ENCODE measurements around the gene TLN1. TPM values are rescaled to one million over a fixed set of nuclear protein-coding genes. Genes with fewer than 3 reads are reported as not detected.

The TLN1 gene
- total RNA-seq, 4 donors from 2014 or later: 142 to 245 (median 184) TPM

DNA sequence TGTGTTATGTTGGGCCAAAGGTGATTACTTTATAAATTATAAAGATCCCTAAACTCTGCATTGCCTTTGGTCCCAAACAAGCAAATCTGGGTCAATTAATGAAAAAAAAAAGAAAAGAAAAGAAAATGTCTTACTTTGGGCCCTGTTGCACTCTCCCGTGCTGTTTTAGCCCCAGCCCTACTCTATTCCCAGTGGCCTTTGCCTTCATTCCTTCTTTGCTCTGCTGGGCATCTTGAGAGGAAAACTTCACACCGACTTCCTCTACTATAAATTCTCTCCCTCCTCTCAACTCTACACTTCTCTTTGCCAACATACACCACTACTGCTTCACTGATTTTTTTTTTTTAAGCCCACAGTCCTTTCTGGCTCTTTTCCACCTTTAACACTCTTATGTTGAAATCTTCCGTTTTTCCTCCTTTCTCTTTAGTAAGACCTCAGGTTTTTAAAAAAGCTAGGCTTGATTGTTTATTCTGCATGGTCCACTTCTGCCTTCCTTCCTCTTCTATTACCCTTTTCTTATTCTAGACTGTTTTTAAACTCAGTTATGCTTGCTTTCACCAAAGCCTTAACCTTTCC lies 26.6 kb upstream of the TLN1 start:
- Histone ChIP-seq H3K27me3 (no peaks in the 10 kb centered on the region), H3K27ac (peak overlapping the region; percentile 81 to 93 (median 88)), H3K4me1 (peaks cover 42 to 54% of the 10 kb centered on the region in 2 donors), H3K9me3 (no peaks in the 10 kb centered on the region), H3K36me3 (peaks cover 1 to 8% of the 10 kb centered on the region in 2 donors), H3K4me3 (replicated peaks in 1 of 3) (no peak overlapping the region)
- WGBS, 2 donors: 10% methylated on average over 3 of the region's 3 CpGs
- intact Hi-C loops (cut with DNase I): no loop called here
- peak in 1 of 2 donors; percentile 22 for TF ChIP-seq POLR2A (IDR thresholded peaks at IDR 0.05)
- TF ChIP-seq, protein P1, sequence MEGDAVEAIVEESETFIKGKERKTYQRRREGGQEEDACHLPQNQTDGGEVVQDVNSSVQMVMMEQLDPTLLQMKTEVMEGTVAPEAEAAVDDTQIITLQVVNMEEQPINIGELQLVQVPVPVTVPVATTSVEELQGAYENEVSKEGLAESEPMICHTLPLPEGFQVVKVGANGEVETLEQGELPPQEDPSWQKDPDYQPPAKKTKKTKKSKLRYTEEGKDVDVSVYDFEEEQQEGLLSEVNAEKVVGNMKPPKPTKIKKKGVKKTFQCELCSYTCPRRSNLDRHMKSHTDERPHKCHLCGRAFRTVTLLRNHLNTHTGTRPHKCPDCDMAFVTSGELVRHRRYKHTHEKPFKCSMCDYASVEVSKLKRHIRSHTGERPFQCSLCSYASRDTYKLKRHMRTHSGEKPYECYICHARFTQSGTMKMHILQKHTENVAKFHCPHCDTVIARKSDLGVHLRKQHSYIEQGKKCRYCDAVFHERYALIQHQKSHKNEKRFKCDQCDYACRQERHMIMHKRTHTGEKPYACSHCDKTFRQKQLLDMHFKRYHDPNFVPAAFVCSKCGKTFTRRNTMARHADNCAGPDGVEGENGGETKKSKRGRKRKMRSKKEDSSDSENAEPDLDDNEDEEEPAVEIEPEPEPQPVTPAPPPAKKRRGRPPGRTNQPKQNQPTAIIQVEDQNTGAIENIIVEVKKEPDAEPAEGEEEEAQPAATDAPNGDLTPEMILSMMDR (IDR thresholded peaks at IDR 0.05): no peak
- peak; percentile 49 to 50 for DNase-seq

DNA sequence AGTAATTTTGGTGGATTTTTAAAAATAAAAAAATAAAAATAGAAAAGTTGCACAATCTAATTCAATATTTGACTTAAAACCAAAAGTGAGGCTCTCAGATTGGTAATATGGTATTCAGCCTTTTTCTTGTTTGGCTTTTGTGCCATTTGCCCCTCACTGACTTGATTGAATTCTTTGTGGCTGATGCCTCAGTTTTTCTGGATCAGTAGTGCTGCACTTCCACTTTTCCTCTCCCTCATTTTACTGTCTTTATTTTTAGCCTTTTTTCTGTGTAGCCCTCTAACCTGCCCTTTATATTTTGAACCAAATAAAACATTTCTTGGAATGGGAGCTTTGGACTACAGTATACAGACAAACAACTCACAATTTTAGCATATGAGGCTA lies 25.9 kb upstream of the TLN1 start:
- peaks cover 36 to 49% of the 10 kb centered on the region in 2 donors for H3K4me1 ChIP-seq
- H3K4me3 ChIP-seq (replicated peaks in 1 of 3): no peak overlapping the region
- H3K9me3 ChIP-seq: no peaks in the 10 kb centered on the region
- H3K36me3 ChIP-seq: peaks cover 8 to 14% of the 10 kb centered on the region in 2 donors
- no peak for TF ChIP-seq POLR2A (IDR thresholded peaks at IDR 0.05)
- TF ChIP-seq, protein P1 (IDR thresholded peaks at IDR 0.05): no peak
- no peak for DNase-seq
- H3K27me3 ChIP-seq: no peaks in the 10 kb centered on the region
- H3K27ac ChIP-seq: peak overlapping the region; percentile 81 to 93 (median 88)
- intact Hi-C loops (cut with DNase I): no loop called here

DNA sequence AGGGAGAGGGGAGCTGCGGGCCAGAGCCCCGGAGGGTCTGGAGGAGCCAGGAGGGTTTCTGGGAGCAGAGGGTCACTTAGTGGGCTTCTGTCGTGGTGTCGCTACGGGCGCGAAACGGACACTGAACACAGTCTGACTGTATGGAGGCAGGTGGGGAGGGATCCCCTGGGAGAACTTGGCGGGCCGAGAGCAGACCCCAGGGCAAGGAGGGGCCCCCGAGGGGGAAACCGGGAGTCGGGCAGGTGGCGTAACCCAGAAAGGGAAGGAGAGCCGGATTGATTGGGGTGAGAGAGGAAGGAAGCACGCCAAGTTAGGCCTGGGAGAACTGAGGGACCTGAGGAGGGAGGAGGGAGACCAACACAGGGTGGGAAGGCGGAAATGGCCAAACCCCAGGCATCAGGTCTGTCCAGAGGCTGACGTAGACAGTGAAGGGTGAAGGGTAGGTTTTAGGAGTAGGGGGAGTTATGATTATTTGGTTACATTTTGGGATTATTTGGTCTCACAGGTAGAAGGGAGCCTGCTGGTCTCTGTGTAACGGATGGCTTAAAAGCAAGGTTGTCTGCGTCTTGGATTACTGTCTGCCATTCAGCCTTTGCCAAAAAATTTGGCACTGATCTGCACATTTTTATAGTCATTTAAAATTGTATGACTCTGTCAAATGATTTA lies 25.4 kb upstream of the TLN1 start:
- DNase-seq: peak; percentile 47 to 50
- H3K27me3 ChIP-seq: no peaks in the 10 kb centered on the region
- TF ChIP-seq, protein P1 (IDR thresholded peaks at IDR 0.05): no peak
- no peak for TF ChIP-seq POLR2A (IDR thresholded peaks at IDR 0.05)
- H3K9me3 ChIP-seq: no peaks in the 10 kb centered on the region
- intact Hi-C loops (cut with DNase I): no loop called here
- WGBS, 2 donors: 2 to 3% methylated on average over 18 of the region's 20 CpGs
- H3K4me1 ChIP-seq: peaks cover 31 to 43% of the 10 kb centered on the region in 2 donors
- peak overlapping the region; percentile 81 to 93 (median 88) for H3K27ac ChIP-seq
- H3K36me3 ChIP-seq: peaks cover 13 to 20% of the 10 kb centered on the region in 2 donors
- peak overlapping the region in 2 of 3 donors; percentile 47 to 73 for H3K4me3 ChIP-seq (replicated peaks in 1 of 3)

DNA sequence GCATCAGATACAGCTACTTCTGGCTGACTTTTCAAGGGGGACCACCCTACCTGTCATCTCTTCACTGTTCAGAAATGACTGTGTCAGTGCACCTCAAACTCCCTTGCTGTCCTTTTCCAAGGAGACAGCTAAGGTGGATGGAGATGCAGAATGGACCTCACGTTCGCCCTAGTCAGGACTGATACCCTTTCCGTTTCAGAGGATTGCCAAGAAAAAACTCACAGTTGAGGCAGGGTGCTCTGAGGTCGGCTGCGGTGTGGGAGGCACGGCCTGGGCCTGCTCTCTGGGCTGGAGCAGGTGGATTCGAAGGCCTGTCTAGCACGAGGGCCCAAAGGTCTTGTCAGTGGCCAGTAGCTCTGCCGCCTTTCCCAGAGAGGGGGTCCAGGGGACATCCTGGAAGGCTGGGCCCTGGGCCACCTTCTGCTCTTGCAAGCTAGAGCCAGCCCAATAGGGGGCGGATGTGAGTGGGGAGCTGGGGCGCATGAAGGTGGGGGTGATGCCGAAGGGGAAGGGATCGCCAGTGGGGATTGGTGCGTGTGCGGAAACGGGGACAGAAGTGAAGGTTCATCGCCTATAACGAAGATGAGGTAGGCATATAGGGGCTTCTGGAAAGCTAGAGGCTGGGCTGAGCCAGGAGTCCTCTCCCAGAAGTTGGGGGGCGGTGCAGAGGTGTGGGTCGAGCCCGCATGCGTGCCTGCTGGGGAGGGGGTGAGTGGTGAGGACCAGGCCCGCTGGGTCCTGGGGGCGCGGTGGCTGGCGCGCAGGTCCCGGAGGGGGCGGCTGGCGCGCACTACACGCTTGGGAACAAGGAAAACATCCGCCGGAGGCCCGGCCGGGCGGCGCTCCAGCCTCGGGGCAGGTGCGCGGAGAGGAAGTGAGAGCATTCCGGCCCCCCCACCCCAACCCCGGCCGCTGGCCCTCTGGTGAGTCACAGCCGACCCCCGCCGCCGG lies 24.6 kb upstream of the TLN1 start:
- TF ChIP-seq, protein P1 (IDR thresholded peaks at IDR 0.05): peak in 5 of 6 experiments; percentile 16 to 78 (median 60)
- peak in 1 of 2 donors; percentile 50 for TF ChIP-seq POLR2A (IDR thresholded peaks at IDR 0.05)
- peaks cover 20 to 28% of the 10 kb centered on the region in 2 donors for H3K36me3 ChIP-seq
- WGBS, 2 donors: 14 to 25% methylated on average over 21 to 29 of the region's 48 CpGs
- peak; percentile 81 for DNase-seq
- no peaks in the 10 kb centered on the region for H3K27me3 ChIP-seq
- intact Hi-C loops (cut with DNase I): no loop called here
- peak overlapping the region in 2 of 3 donors; percentile 47 to 73 for H3K4me3 ChIP-seq (replicated peaks in 1 of 3)
- peaks cover 29 to 43% of the 10 kb centered on the region in 2 donors for H3K4me1 ChIP-seq
- no peaks in the 10 kb centered on the region for H3K9me3 ChIP-seq
- peak overlapping the region; percentile 81 to 93 (median 88) for H3K27ac ChIP-seq

All from thyroid gland (tissue), 4 donors.